ENCODE data around the gene PPAT.

DNA sequence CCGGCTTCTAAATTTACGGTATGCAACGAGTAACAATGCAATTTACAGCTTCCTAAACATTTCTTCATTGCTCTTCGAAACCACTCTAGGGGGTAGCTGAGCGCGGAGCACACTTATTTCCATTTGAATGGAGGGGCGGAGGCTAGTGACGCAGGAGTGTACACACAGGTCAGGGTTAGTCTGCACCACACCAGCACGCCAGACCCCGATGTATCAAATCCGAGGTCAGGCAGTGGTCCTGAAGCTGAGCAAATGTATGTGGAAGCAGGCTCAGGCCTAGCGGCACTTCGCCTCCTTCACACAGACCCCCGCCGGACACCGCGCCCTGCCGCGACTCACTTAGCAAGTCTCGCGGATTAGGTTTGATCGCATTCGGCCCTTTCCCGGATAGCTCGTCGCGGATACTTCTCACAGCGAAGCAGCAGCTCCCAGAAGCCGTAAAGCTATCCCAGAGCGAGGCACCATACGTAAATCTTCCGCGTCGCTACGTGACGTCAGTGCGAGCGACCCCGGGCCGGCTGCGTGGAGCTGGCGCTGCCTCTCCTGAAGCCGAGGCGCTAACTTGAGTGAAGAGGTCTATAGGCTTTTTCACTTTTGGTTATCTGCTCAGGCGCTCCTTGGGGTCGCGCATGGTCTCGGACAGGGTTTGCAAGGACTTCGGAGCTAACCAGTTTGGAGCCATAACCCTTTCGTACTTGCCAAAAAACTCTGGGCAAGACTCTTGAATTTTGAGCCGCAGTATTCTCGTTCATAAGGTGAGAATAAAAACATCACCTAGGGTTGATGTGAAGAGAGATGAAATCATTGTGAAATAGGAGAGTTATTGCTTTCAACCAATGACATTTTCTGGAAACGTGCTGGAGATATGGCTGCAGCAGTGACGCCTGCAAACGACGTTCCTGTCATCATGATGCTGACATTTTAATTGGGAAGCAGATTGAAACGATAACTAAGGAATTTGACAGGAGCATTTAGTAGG, 48.1 kb downstream of the PPAT start, which contains the start of gene AASDH:
- TF ChIP-seq, protein P1, sequence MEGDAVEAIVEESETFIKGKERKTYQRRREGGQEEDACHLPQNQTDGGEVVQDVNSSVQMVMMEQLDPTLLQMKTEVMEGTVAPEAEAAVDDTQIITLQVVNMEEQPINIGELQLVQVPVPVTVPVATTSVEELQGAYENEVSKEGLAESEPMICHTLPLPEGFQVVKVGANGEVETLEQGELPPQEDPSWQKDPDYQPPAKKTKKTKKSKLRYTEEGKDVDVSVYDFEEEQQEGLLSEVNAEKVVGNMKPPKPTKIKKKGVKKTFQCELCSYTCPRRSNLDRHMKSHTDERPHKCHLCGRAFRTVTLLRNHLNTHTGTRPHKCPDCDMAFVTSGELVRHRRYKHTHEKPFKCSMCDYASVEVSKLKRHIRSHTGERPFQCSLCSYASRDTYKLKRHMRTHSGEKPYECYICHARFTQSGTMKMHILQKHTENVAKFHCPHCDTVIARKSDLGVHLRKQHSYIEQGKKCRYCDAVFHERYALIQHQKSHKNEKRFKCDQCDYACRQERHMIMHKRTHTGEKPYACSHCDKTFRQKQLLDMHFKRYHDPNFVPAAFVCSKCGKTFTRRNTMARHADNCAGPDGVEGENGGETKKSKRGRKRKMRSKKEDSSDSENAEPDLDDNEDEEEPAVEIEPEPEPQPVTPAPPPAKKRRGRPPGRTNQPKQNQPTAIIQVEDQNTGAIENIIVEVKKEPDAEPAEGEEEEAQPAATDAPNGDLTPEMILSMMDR (IDR thresholded peaks at IDR 0.05): no peak
- peak; percentile 90 to 97 (median 91) for TF ChIP-seq POLR2AphosphoS5 (IDR thresholded peaks at IDR 0.05)
